Keratinocyte (primary cell): ENCODE measurements around the gene MYH9.

Source experiments
- CTCF ChIP-seq, 3 experiments: IDR thresholded peaks in 1 of 3; conservative IDR thresholded peaks in 1 of 3; optimal IDR thresholded peaks in 1 of 3; 2 replicates in 2 of 3; 3 replicates in 1 of 3; pipeline versions ENCODE3 to v1.5.1; 2011; ENCODE audit warnings: low read length in 3 of 3, mild to moderate bottlenecking in 3 of 3, moderate library complexity in 2 of 3, control low read depth in 1 of 3, inconsistent platforms in 1 of 3; ENCODE audit not compliant: insufficient read depth in 2 of 3; ENCODE audit errors: extremely low read depth in 1 of 3
- EZH2 ChIP-seq: IDR thresholded peaks from one replicate; pipeline ENCODE4 v1.6.1; 2012; ENCODE audit warnings: inconsistent platforms, mild to moderate bottlenecking, low read length, moderate library complexity

GRCh38 chr22:36367479-36367878 is 20.3 kb downstream of the MYH9 start:
- TF ChIP-seq EZH2 (no peak), CTCF (optimal IDR thresholded peaks at IDR 0.05 in 1 of 3, IDR thresholded peaks at IDR 0.05 in 1 of 3, conservative IDR thresholded peaks at IDR 0.05 in 1 of 3; ENCODE audit: extremely low read depth in 1 of 3, insufficient read depth in 2 of 3, low read length in 3 of 3) (no peak)
